HepG2 (cell line): ENCODE results near the gene GOT1. TPM values are rescaled to one million over a fixed set of nuclear protein-coding genes. Genes with fewer than 3 reads are reported as not detected.

Source experiments
- ARID4A ChIP-seq: sonication (generic); formaldehyde crosslinking; IDR thresholded peaks from 2 replicates; pipeline ENCODE4 v1.5.0; 2020; ENCODE audit warnings: mild to moderate bottlenecking, missing genetic modification reagents, borderline replicate concordance
- CBFB ChIP-seq: sonication (generic); formaldehyde crosslinking; IDR thresholded peaks from 2 replicates; pipeline ENCODE4 v1.4.0; 2020; ENCODE audit warnings: missing genetic modification reagents
- CBX1 ChIP-seq: IDR thresholded peaks from one replicate; pipeline ENCODE4 v1.6.1; 2016; ENCODE audit warnings: antibody characterized with exemption, low read depth
- FOXA3 ChIP-seq: IDR thresholded peaks from 2 replicates; pipeline ENCODE4 v1.6.1; 2016; ENCODE audit warnings: missing genetic modification reagents, missing compliant biosample characterization
- KLF6 ChIP-seq: IDR thresholded peaks from 2 replicates; pipeline ENCODE4 v1.8.0; 2016; ENCODE audit warnings: missing biosample characterization, missing genetic modification reagents
- PAXIP1 ChIP-seq: sonication (generic); formaldehyde crosslinking; conservative IDR thresholded peaks from 2 replicates; pipeline ENCODE4 v1.4.0; 2020; ENCODE audit warnings: mild to moderate bottlenecking, missing genetic modification reagents, moderate library complexity
- TERF1 ChIP-seq: sonication (generic); formaldehyde crosslinking; IDR thresholded peaks from 2 replicates; pipeline ENCODE4 v1.8.0; 2022; ENCODE audit warnings: mild to moderate bottlenecking, missing genetic modification reagents, moderate library complexity
- TFDP1 ChIP-seq: IDR thresholded peaks from 2 replicates; pipeline ENCODE4 v1.6.1; 2016; ENCODE audit warnings: missing compliant biosample characterization, missing genetic modification reagents, borderline replicate concordance
- TP53 ChIP-seq: sonication (generic); formaldehyde crosslinking; conservative IDR thresholded peaks from 2 replicates; pipeline ENCODE4 v1.4.0; 2020; ENCODE audit warnings: missing genetic modification reagents
- ZFP91 ChIP-seq: sonication (generic); formaldehyde crosslinking; IDR thresholded peaks from 2 replicates; pipeline ENCODE4 v1.9.0; 2022; ENCODE audit warnings: missing genetic modification reagents, mild to moderate bottlenecking, borderline replicate concordance
- ZNF256 ChIP-seq: sonication (generic); formaldehyde crosslinking; conservative IDR thresholded peaks from 2 replicates; pipeline ENCODE4 v1.4.0; 2020; ENCODE audit warnings: missing genetic modification reagents
- ZNF335 ChIP-seq: sonication (generic); formaldehyde crosslinking; IDR thresholded peaks from 2 replicates; pipeline ENCODE4 v1.4.0; 2020; ENCODE audit warnings: missing genetic modification reagents
- ZNF543 ChIP-seq: sonication (generic); formaldehyde crosslinking; IDR thresholded peaks from 2 replicates; pipeline ENCODE4 v1.4.0; 2020; ENCODE audit warnings: mild to moderate bottlenecking, missing genetic modification reagents
- ZNF562 ChIP-seq: sonication (generic); formaldehyde crosslinking; IDR thresholded peaks from 2 replicates; pipeline ENCODE4 v1.8.0; 2022; ENCODE audit warnings: missing genetic modification reagents, borderline replicate concordance
- ZNF615 ChIP-seq: sonication (generic); formaldehyde crosslinking; IDR thresholded peaks from 2 replicates; pipeline ENCODE4 v1.5.0; 2020; ENCODE audit warnings: mild to moderate bottlenecking, missing genetic modification reagents, borderline replicate concordance
- ZNF691 ChIP-seq: sonication (generic); formaldehyde crosslinking; IDR thresholded peaks from 2 replicates; pipeline ENCODE4 v1.4.0; 2020; ENCODE audit warnings: missing genetic modification reagents, low read depth, mild to moderate bottlenecking, borderline replicate concordance
- polyA plus RNA-seq, 8 experiments: library from polyadenylated mRNA; depleted of rRNA in 3 of 8; stranded (reverse) in 7 of 8; unstranded in 1 of 8; fragments of >200 nt; fragmentation: Illumina TruSeq in 4 of 8; extraction: Trizol in 4 of 8; gene quantifications; 2 replicates each; pipeline versions ENCODE4 v1.2.1 to v1.2.3, GENCODE V29; 2011 to 2016; ENCODE audit warnings: low read depth in 4 of 8, missing spikeins in 1 of 8, mixed read lengths in 1 of 8; ENCODE audit not compliant: insufficient read depth in 1 of 8
- total RNA-seq, 5 experiments: library from RNA; depleted of rRNA; stranded (reverse); fragments of >200 nt; fragmentation: Illumina TruSeq; extraction: Trizol; gene quantifications; 2 replicates each; pipeline ENCODE4 v1.2.3, GENCODE V29; 2016; ENCODE audit warnings: low read depth in 1 of 5

The GOT1 gene
- total and polyA plus RNA-seq, 2 of the 13 experiments (the other 11 are each of a cell fraction or from before 2014, with no cell fraction given): 81.2 to 102 TPM

GRCh38 chr10:99389729-99390480 is 40.5 kb downstream of the GOT1 start (continued):
- TF ChIP-seq PAXIP1 (CRISPR knock-in tag): 0 out of 2 replicates have a peak, but pooled peaks have one; percentile 20
- TF ChIP-seq TFDP1 (CRISPR knock-in tag): no peak
- no peak for TF ChIP-seq ZFP91 (CRISPR knock-in tag)
- no peak for TF ChIP-seq ZNF562 (CRISPR knock-in tag)
- no peak for TF ChIP-seq KLF6
- TF ChIP-seq ZNF543 (CRISPR knock-in tag): no peak
- no peak for TF ChIP-seq ZNF335 (CRISPR knock-in tag)
- TF ChIP-seq FOXA3 (CRISPR knock-in tag): peak; percentile 44
- no peak for TF ChIP-seq ZNF615
- no peak for TF ChIP-seq ARID4A (CRISPR knock-in tag)
- TF ChIP-seq TERF1 (CRISPR knock-in tag): no peak
- TF ChIP-seq CBX1: no peak
- TF ChIP-seq TP53: no peak
- TF ChIP-seq ZNF256 (CRISPR knock-in tag): no peak
- no peak for TF ChIP-seq CBFB (CRISPR knock-in tag)
- TF ChIP-seq ZNF691 (CRISPR knock-in tag): no peak
